Activated CD8-positive, alpha-beta memory T cell treated with anti-CD3 and anti-CD28 coated beads, Interleukin-2, amount 50 U/mL, for 4 hours (primary cell): ENCODE measurements around the gene KDM2B.
"Not testable (repeated sequence)": the region's sequence is repeated elsewhere in the genome, so short reads cannot be mapped to it uniquely, and the experiment has no call there.

Experiments used
- DNase-seq: peaks from one replicate; pipeline ENCODE4 v3.0.0-alpha.2; 2020

KDM2B gene

GRCh38 chr12:121495746-121496145 is 85.1 kb downstream of the KDM2B start:
- no peak for DNase-seq

- peak; percentile 70 for DNase-seq
Observed at GRCh38 chr12:121494093-121494787, 86.6 kb downstream of the KDM2B start.

GRCh38 chr12:121490401-121491281 is 90.2 kb downstream of the KDM2B start:
- DNase-seq = no peak

- no peak for DNase-seq
Observed at GRCh38 chr12:121489874-121490273, 90.9 kb downstream of the KDM2B start.

GRCh38 chr12:121484967-121485366 is 95.9 kb downstream of the KDM2B start:
- DNase-seq = no peak

- DNase-seq = not testable (repeated sequence)
Observed at GRCh38 chr12:121484564-121484963, 96.3 kb downstream of the KDM2B start.

- DNase-seq = no peak
Observed at GRCh38 chr12:121483949-121484348, 96.9 kb downstream of the KDM2B start.

GRCh38 chr12:121476477-121476876 is 104.3 kb downstream of the KDM2B start:
- no peak for DNase-seq

- DNase-seq = no peak
Observed at GRCh38 chr12:121475279-121475678, 105.5 kb downstream of the KDM2B start.

- no peak for DNase-seq
Observed at GRCh38 chr12:121472150-121472905, 108.5 kb downstream of the KDM2B start.

- DNase-seq = no peak
Observed at GRCh38 chr12:121470751-121471150, 110.1 kb downstream of the KDM2B start.

GRCh38 chr12:121468499-121468801 is 112.4 kb downstream of the KDM2B start:
- no peak for DNase-seq

GRCh38 chr12:121467638-121468498 is 113.0 kb downstream of the KDM2B start:
- no peak for DNase-seq

GRCh38 chr12:121466794-121467637 is 113.8 kb downstream of the KDM2B start:
- DNase-seq = peak; percentile 87

- peak; percentile 44 for DNase-seq
Observed at GRCh38 chr12:121465921-121466793, 114.7 kb downstream of the KDM2B start.

- no peak for DNase-seq
Observed at GRCh38 chr12:121464331-121464730, 116.5 kb downstream of the KDM2B start.

- DNase-seq = no peak
Observed at GRCh38 chr12:121461048-121461447, 119.8 kb downstream of the KDM2B start.

- DNase-seq = no peak
Observed at GRCh38 chr12:121456551-121456950, 124.3 kb downstream of the KDM2B start.

GRCh38 chr12:121455766-121456420 is 124.9 kb downstream of the KDM2B start:
- DNase-seq = no peak

- no peak for DNase-seq
Observed at GRCh38 chr12:121454921-121455320, 125.9 kb downstream of the KDM2B start.
